Pulmonary artery endothelial cell (primary cell): ENCODE measurements around the gene CASP10. TPM values are rescaled to one million over a fixed set of nuclear protein-coding genes. Genes with fewer than 3 reads are reported as not detected.
"Not testable (repeated sequence)": the region's sequence is repeated elsewhere in the genome, so short reads cannot be mapped to it uniquely, and the experiment has no call there.

Source experiments
- DNase-seq: peaks from one replicate; pipeline ENCODE4 v3.0.0-alpha.2; 2011; ENCODE audit warnings: low read depth, low spot score
- total RNA-seq: library from RNA; depleted of rRNA; stranded (reverse); fragments of >200 nt; gene quantifications from 2 replicates; pipeline ENCODE4 v1.2.3, GENCODE V29; 2014

The CASP10 gene
- total RNA-seq, 1 donor from 2014 or later, result 24.2 TPM

DNA sequence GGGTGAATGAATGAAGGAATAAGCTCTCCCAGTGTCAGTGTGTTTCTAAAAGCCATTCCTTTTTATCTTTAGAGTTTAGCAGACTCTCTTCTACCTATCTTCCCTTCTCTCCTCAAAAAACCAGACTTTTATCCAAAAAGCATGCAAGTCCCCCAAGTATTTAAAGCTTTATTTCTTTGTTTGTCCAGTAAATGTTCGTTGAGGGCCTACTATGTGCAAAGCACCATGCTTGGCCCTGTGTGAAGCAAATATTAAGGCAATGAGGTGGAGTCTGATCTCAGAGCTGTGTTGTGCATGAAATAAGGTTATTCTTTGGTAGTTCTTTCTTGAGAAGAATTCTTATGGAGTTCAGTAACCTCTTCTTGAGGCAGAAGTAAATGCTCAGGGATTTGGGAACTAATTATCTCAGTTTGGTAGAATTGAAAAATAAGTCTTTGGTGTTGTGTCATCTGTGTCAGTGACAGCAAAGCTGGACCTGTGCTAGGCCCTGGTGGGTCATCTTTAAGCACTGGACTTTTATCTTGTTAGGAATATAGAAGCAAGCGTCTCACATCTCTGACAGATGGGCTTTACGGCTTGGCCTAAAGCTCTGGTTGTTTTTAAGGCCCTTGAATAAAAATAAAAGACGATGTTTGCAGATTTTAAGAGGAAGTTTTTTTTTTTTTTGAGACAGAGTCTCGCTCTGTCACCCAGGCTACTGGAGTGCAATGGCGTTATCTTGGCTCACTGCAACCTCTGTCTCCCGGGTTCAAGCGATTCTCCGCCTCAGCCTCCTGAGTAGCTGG is 28.1 kb upstream of the CASP10 start:
- no peak for DNase-seq

- no peak for DNase-seq
Measured at GRCh38 chr2:201156036-201156435, 26.9 kb upstream of the CASP10 start.

GRCh38 chr2:201156640-201157039 is 26.3 kb upstream of the CASP10 start:
- no peak for DNase-seq

- DNase-seq, result no peak
Measured at GRCh38 chr2:201157694-201158093, 25.2 kb upstream of the CASP10 start.

GRCh38 chr2:201158111-201158929 is 24.6 kb upstream of the CASP10 start:
- DNase-seq, result peak; percentile 62

DNA sequence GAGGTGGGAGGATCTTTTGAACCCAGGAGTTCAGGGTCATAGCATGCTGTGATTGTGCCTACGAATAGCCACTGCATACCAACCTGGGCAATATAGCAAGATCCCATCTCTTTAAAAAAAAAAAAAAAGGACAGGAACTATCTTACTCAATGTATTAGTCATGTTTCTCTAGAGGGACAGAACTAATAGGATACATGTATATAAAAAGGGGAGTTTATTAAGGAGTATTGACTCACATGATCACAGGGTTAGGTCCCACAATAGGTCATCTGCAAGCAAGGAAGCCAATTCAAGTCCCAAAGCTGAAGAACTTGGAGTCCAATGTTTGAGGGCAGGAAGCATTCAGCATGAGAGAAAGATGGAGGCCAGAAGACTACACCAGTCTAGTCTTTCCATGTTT is 18.8 kb upstream of the CASP10 start:
- DNase-seq, result no peak

DNA sequence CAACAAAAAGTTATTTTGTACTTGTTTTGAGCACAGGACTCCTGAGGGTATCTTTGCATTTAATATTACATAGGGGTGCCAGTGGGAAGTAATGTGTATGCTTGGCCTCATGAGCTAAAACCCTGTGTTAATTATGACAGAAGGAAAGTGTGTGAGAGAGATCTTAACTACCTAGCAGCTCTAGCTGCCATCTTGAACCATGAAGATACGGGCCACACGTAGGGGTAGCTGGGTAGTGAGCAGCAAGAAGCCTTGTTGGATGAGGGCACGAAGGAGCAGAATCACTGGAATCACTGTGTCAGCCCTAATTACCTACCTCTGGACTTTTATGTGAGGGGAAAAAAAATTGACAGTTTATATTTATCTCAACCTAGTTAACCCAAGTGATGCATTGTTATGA is 15.4 kb upstream of the CASP10 start:
- no peak for DNase-seq

DNA sequence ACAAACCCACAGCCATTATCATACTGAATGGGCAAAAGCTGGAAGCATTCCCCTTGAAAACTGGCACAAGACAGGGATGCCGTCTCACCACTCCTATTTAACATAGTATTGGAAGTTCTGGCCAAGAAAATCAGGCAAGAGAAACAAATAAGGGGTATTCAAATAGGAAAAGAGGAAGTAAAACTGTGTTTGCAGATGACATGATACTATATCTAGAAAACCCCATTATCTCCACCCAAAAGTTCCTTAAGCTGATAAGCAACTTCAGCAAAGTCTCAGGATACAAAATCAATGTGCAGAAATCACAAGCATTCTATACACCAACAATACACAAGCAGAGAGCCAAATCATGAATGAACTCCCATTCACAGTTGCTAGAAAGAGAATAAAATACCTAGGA is 14.4 kb upstream of the CASP10 start:
- DNase-seq, result not testable (repeated sequence)

- peak; percentile 58 for DNase-seq
Measured at GRCh38 chr2:201171259-201171814, 11.6 kb upstream of the CASP10 start.

- no peak for DNase-seq
Measured at GRCh38 chr2:201172279-201172678, 10.7 kb upstream of the CASP10 start.

GRCh38 chr2:201174687-201175086 is 8.3 kb upstream of the CASP10 start:
- no peak for DNase-seq

DNA sequence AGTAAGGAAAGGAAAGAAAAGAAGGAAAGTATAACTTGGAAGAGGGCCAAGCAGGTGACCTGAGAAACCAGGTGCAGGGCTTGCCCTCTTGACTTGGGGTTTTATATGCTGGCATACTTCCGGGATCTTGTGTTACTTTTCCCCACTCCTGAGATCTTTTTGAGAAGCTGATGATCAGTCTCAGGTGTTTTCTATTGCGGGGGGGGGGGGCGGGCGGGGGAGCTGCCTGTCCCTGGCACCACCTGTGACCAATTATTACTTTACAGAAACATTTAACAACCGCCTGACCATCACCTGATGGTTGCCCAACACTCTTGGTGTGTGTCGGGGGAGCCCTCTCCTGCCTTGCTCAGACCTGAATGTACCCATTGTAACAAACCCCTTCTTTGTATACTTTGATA is 6.9 kb upstream of the CASP10 start:
- no peak for DNase-seq

DNA sequence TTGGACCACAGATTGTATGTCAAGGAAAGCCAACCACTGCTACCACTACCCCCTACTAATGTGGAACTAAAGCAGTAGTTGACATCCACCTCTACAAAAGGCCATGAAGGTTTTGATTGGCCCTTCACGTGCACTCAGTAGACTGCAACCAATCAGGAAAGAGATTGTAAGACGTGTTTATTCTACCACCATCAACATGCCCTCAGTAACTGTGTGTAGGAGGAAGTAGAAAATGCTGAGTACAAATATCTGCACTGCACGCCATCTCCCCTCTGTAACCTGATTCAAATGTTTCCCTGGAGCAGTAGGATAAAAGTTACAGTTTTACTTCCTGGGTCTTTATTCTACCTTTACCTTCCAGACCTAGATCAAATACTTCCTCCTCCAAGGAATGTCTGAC is 2.9 kb upstream of the CASP10 start:
- DNase-seq, result no peak

DNA sequence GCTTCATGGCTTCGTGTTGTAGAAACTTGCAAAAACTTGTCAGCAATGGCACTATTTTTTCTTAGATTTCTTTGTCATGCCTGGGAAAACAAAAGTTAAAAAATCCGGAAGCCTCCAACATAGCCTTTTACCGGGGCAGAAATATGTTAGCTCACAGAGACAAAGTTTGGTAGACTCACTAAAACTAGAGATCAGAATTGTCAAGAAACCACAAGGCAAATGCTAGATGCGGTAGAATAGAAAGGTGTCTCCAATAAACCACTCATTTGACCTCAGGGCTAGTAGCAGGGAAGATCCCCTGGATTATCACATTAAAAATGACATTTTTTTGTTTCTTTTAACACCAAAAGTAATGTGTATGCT is 405 bp downstream of the CASP10 start:
- DNase-seq, result no peak

DNA sequence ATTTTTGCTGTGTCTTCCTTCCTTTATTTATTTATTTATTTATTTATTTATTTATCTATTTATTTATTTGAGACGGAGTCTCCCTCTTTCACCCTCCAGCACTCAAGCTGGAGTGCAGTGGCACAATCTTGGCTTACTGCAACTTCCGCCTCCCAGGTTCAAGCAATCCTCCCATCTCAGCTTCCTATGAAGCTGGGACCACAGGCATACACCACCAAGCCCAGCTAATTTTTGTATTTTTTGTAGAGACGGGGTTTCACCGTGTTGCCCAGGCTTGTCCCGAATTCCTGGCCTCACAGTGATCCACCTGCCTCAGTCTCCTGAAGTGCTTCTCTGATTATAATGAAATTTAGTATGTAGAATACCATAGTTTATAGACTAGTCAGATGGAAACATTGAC is 894 bp downstream of the CASP10 start:
- DNase-seq, result not testable (repeated sequence)

DNA sequence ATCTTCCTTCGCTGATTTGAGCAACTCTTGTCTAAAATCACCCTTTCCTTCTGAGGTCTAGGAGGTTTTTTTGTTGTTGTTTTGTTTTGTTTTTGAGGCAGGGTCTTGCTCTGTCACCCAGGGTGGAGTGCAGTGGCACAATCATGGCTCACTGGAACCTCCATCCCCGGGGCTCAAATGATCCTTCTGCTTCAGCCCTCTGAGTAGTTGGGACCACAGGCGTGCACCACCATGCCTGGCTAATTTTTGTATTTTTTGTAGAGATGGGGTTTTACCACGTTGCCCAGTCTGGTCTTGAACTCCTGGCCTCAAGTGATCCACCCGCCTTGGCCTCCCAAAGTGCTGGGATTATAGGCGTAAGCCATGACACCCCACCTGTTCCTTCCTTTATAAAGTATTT is 1.3 kb downstream of the CASP10 start:
- DNase-seq, result not testable (repeated sequence)

DNA sequence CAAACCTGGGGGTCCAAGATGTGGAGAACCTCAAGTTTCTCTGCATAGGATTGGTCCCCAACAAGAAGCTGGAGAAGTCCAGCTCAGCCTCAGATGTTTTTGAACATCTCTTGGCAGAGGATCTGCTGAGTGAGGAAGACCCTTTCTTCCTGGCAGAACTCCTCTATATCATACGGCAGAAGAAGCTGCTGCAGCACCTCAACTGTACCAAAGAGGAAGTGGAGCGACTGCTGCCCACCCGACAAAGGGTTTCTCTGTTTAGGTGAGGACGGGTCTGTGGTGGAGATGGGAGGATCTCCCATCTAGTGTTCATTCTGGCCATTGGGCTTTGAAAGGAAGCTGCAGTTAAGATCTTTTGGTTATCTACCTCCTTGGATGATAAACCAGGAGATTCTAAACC is 2.9 kb downstream of the CASP10 start:
- DNase-seq, result no peak

DNA sequence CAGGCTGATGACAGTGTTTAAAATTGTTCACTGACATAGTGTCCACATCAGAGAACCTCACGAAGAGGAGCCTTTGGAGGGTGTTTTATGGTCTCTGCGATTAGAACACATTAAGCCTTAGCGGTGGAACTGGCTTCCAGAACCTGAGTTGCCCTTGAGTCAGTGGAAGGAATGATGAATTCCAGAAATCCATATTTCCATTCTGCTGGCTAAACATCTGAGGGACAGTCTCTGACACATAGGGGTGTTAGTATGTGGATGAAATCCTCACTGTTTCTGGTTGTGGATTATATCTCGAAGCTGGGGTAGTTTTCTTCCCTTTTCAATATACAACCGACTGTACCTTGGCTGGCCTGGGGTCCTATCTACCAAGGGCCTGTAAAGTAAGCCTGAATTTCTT is 4.0 kb downstream of the CASP10 start:
- no peak for DNase-seq

- DNase-seq, result no peak
Measured at GRCh38 chr2:201188449-201188848, 5.5 kb downstream of the CASP10 start.

- peak; percentile 72 for DNase-seq
Measured at GRCh38 chr2:201191132-201191875, 8.4 kb downstream of the CASP10 start.

DNA sequence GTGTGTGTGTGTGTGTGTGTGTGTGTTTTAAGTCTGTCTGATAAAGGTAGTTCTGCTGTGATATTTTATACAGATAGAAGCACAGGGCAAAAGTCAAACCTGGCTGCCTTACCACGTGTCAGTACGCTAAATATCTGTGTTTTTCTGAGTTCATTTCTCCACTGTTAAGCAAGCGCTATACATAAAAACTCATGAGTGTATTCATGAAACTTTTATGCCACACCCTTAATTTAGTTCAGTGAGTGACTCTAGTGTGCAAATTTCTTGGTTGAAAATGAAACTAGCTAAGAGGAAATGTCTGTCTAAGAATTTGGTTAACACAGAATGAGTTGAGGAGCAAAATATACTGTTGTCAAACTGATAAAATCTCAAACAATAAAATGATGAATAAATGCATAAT is 11.2 kb downstream of the CASP10 start:
- no peak for DNase-seq

DNA sequence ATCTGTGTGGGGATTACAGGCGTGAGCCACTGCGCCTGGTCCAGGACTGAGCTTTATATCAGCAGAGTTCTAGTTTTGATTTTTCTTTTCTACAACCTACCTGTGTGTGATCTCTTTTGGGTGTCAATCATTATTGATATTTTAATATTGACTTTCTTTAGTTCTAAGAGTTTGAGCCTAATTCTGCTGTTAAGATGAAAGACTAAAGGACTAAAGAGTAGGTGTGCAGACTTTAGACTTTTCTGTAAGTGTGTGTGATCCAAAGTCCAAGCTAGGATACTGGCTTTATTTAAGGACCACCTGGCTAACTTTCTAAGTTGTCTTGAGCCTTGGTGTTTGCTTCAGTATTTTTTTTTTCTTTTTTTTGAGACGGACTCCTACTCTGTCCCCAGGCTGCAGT is 12.4 kb downstream of the CASP10 start:
- no peak for DNase-seq
